HG03354 (cell line): ENCODE data around the gene SAP30.

Experiments
- ATAC-seq: cut with Tn5 transposase; IDR thresholded peaks from one replicate; pipeline ENCODE4 v1.9.1; 2021; ENCODE audit warnings: mild to moderate bottlenecking; ENCODE audit not compliant: unreplicated experiment, poor library complexity, severe bottlenecking

SAP30 gene, protein sequence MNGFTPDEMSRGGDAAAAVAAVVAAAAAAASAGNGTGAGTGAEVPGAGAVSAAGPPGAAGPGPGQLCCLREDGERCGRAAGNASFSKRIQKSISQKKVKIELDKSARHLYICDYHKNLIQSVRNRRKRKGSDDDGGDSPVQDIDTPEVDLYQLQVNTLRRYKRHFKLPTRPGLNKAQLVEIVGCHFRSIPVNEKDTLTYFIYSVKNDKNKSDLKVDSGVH

DNA sequence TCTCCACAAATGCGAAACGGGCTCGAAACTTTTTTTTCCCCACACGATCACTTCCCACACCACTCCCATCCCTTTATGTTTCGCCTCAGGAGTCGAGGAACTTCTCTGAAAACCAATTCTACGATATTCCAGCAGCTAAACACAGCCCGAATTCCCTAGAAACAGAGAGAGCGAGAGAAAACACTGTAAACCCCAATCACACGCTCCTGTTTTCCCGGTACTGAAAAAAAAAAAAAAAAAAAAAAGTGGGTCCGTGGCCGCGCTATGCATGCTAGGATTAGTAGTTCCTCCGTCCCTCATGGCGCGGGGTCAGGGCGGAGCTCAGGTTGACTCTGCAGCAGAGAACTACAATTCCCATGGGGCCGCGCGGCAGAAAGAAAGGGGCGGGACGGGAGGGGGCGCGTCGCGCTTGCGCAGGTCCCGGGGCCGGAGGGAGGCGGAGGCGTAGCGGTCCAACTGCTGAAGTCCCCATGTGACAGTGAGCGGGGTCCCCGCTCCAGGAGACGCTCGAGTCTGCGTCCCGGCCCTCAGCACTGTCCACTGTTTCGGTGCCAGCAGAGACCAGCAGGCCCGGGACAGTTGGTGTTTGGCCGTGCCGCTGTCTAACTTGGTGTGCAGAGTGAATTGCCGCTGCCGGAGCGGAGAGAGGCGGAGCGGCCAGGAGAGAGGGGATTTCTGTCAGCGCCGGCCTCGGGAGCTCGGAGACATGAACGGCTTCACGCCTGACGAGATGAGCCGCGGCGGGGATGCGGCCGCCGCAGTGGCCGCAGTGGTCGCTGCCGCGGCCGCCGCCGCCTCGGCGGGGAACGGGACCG, at the start of gene SAP30:
TSS of gene SAP30 (plus strand) at position 478 of the 815 bp plus-strand sequence. CDS start at position 707, 229 bp downstream.
- ATAC-seq, result peak; percentile 71

DNA sequence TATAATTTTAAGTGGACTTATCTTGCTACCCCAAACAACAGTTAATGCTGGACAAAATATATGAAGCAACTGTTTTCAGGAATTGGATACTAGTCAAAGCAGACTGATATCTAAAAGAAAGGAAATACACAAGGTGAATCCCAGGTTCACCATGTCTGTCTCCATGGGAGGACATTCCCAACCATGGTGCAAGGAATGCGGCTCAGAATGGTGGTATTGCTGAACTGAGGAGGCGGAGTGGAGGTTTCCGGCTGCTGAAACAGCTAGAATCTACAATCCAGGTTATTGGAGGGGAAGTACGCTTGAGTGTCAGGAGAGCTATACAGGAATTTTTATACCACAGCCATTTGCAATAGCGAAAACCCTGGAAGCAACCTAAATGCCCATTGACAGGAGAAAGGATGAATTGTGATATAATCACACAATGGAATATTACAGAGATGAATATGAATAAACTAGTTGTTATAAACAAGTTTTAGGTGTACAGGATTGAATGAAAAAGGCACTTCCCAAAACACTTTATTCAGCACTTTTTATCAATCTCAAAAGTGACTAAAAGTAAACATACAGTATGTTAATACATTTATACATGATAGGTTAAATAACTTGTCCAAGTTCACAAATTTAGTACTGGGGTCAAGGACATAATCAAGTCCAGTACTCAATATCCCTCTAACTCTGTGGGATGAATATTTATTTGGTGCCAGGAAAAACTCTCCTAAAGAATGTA, 45.6 kb upstream of the SAP30 start:
- no peak for ATAC-seq

GRCh38 chr4:173328236-173328901, 42.4 kb upstream of the SAP30 start:
- ATAC-seq, result no peak

DNA sequence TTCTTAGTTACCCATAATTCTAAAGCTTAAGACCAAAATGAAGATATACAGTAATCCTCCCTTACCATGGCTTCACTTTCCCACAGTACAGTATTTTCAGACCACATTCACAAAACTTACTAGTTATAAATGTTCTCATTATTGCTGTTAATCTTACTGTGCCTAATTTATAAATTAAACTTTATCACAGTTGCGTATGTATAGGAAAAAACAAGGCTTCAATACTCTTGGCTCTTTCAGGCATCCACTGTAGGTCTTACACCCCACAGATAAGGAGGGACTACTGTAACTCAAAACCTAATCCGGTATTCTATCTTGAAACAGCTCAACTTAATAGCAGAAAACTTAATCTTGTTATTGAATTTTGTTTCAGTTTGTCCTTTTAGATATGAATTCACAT, 40.2 kb upstream of the SAP30 start:
- ATAC-seq, result no peak

- ATAC-seq, result no peak
These were observed 38.7 kb upstream of the SAP30 start for GRCh38 chr4:173332021-173332487.

- no peak for ATAC-seq
These were observed 37.6 kb upstream of the SAP30 start for GRCh38 chr4:173332963-173333657.

- ATAC-seq, result peak; percentile 3
These were observed 37.1 kb upstream of the SAP30 start for GRCh38 chr4:173333658-173334084.

- peak; percentile 91 for ATAC-seq
These were observed 36.5 kb upstream of the SAP30 start, which contains the start of gene HMGB2 for GRCh38 chr4:173334085-173334890. HMGB2 (minus strand) TSS chr4:173334358; CDS start chr4:173333649, 709 bp downstream.

DNA sequence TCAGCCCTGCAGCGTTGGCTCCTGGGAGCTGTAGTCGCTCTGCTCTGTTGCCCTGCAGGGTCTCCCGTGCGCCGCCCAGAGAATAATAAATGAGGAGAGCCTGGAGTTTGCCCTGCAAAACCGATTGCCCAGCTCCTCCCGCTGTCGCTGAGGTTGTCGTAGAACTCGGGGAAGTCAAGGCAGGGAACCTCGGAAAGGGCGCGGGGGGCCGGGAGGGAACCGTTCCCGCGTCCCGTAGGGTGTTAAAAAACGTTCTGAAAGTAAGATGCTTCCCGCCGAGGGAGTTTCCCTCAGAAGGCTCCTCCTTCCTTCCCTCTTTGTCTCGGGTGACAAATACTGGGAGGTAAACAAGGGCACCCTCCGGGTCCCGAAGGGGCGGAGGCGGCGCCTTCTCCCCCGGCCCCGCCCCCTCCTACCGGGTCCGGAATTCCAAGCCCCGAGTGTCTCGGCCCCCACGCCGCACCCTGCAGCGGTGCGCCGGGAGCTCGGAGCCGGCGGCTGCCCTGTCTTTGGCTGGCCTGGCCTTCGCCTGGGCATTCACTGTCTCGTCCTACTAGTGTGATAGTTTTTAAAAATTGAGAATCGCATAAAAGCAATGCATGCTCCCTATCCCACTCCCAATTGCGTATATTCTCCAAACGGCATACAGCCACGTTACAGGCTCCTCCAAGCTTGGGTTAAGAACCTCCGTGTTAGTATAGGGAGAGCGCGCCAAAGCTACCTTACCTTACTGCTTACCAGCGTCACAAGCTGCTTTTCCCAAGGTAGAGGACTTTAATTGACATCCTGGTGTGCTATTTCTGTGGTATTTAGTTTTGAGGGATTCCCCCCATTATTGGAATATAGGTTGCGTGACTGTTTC, 35.6 kb upstream of the SAP30 start:
- ATAC-seq, result peak; percentile 26

DNA sequence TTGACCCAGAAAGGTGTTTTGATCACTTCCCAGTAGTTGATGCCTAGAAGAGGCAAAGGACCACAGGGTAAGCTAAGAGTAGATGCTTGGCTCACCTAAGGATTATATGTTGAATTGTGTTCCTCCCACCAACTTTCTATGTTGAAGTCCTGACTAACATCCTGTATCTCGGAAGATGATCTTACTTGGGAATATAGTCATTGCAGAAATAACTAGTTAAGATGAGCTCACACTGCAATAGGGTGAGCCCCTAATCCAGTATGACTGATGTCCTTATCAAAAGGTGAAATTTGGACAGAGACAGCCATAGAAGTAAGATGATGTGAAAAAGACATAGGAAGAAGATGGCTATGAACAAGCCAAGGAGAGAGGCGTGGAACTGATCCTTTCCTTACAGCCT, 33.3 kb upstream of the SAP30 start:
- no peak for ATAC-seq

DNA sequence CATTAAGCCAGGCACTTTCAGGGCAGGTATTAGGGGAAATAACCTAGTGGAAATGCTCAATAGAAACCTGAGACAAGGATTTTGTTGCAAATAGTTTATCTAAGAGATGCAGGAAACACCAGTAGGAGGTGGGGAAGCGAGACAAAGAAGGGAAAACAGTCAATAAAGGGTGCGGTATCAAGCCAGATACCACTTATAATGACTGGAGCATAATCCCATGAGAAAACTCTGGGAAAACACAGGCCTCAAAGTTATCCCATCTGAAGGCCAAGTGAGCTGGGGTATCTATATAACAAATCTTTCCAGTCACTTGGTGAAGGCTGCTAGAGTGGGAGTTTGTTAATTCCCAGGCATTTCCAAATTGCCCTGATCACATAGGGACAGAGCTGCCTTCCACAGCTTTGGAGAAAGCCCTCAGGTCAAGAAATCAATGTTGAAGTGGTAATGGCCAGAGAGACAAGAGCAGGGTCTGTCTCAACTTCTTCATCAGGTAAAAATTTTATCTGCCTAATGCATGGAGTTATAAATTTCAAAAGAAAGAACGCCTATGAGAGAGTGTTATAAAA, 26.8 kb upstream of the SAP30 start:
- no peak for ATAC-seq

GRCh38 chr4:173345648-173346047, 25.1 kb upstream of the SAP30 start:
- ATAC-seq, result no peak

GRCh38 chr4:173346074-173346473, 24.7 kb upstream of the SAP30 start:
- ATAC-seq, result no peak

GRCh38 chr4:173347467-173347866, 23.3 kb upstream of the SAP30 start:
- ATAC-seq, result no peak

GRCh38 chr4:173357939-173358338, 12.8 kb upstream of the SAP30 start:
- no peak for ATAC-seq

GRCh38 chr4:173360587-173361221, 10.1 kb upstream of the SAP30 start:
- no peak for ATAC-seq

DNA sequence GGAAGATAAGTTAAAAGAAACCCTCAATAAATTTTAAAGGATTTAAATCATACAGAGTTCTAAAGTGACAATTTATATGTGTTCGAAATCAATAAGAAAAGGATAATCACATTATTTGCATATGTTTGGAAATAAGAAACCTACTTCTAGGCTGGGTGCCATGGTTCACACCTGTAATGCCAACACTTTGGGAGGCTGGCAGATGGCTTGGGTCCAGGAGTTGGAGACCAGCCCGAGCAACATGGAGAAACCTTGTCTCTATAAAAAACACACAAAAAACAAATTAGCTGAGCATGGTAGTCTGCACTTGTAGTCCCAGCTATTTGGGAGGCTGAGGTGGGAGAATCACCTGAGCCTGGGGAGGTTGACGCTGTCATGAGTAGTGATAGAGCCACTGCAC, 8.1 kb upstream of the SAP30 start:
- no peak for ATAC-seq
